B cell (primary cell): ENCODE results near the gene ID1. TPM values are rescaled to one million over a fixed set of nuclear protein-coding genes. Genes with fewer than 3 reads are reported as not detected.

Experiments
- ATAC-seq: fragments of 200-7000 bp; cut with Tn5 transposase; one replicate; pipeline ENCODE4 v1.10.0; 2021; ENCODE audit warnings: low read depth, mild to moderate bottlenecking, moderate number of reproducible peaks, moderate library complexity
- CTCF ChIA-PET: fragments of 350-600 bp; sonication (Branson Sonifier 250); formaldehyde crosslinking; loops from one replicate; lab custom pipeline; 2021; ENCODE audit warnings: antibody characterized with exemption, inconsistent platforms; lab: Charles Lee
- POLR2A ChIA-PET: fragments of 350-600 bp; sonication (Branson Sonifier 250); formaldehyde crosslinking; loops from one replicate; lab custom pipeline; 2021; ENCODE audit warnings: antibody characterized with exemption; lab: Charles Lee
- DNase-seq: peaks from one replicate; pipeline ENCODE4 v3.0.0; 2013
- H2AFZ ChIP-seq: 2 replicates; pipeline ENCODE4 v1.6.1; 2012; ENCODE audit warnings: mild to moderate bottlenecking, low read depth, low read length; ENCODE audit not compliant: insufficient read depth, poor library complexity, severe bottlenecking
- H3K27ac ChIP-seq, 2 donors: 1 replicate in 1 of 2; 2 replicates in 1 of 2; pipeline ENCODE4 v1.5.1; 2012 to 2013; ENCODE audit warnings: low read length in 2 of 2, mild to moderate bottlenecking in 2 of 2, moderate library complexity in 1 of 2
- H3K27me3 ChIP-seq, 4 experiments: fragments of 200-600 bp in 1 of 4; sonication (generic) in 1 of 4; replicated peaks in 1 of 4; 1 replicate in 2 of 4; 2 replicates in 2 of 4; pipeline versions ENCODE4 v1.6.1 to v1.7.0; 2013 to 2016; ENCODE audit warnings: low read length in 3 of 4, mild to moderate bottlenecking in 2 of 4, mixed read lengths in 1 of 4, moderate library complexity in 1 of 4; ENCODE audit not compliant: insufficient read depth in 4 of 4, control insufficient read depth in 3 of 4; ENCODE audit errors: control extremely low read depth in 1 of 4
- H3K36me3 ChIP-seq, 2 experiments: replicated peaks in 1 of 2; 1 replicate in 1 of 2; 2 replicates in 1 of 2; pipeline versions ENCODE4 v1.6.1 to v1.7.1; 2013; ENCODE audit warnings: low read length in 1 of 2; ENCODE audit not compliant: insufficient read depth in 2 of 2, control insufficient read depth in 1 of 2; ENCODE audit errors: control extremely low read depth in 1 of 2, extremely low read depth in 1 of 2
- H3K4me1 ChIP-seq, 2 donors: fragments of 200-600 bp in 1 of 2; sonication (generic) in 1 of 2; 1 replicate in 1 of 2; 2 replicates in 1 of 2; pipeline versions ENCODE4 v1.5.1 to v1.6.1; 2013 to 2017; ENCODE audit warnings: low read length in 2 of 2; ENCODE audit not compliant: control insufficient read depth in 2 of 2, insufficient read depth in 2 of 2
- H3K4me2 ChIP-seq: replicated peaks from 2 replicates; pipeline ENCODE3; 2012; ENCODE audit warnings: mild to moderate bottlenecking, low read depth, low read length; ENCODE audit not compliant: poor library complexity, severe bottlenecking
- H3K4me3 ChIP-seq, 5 experiments: fragments of 200-600 bp in 1 of 5; sonication (generic) in 1 of 5; 1 replicate in 3 of 5; 2 replicates in 2 of 5; pipeline versions ENCODE4 v1.5.1 to v1.7.0; 2011 to 2016; ENCODE audit warnings: low read length in 4 of 5, mild to moderate bottlenecking in 4 of 5, low read depth in 2 of 5, control low read depth in 1 of 5, moderate library complexity in 1 of 5; ENCODE audit not compliant: insufficient read depth in 1 of 5; ENCODE audit errors: control extremely low read depth in 1 of 5, extremely low read depth in 1 of 5
- H3K79me2 ChIP-seq: fragments of 200-600 bp; sonication (generic); one replicate; pipeline ENCODE4 v1.6.0; 2016; ENCODE audit warnings: low read length; ENCODE audit not compliant: control insufficient read depth, insufficient read depth
- H3K9ac ChIP-seq: fragments of 200-600 bp; sonication (generic); 2 replicates; pipeline ENCODE4 v1.6.1; 2017; ENCODE audit warnings: mild to moderate bottlenecking, low read length, moderate library complexity
- H3K9me3 ChIP-seq, 3 donors: one replicate each; pipeline versions ENCODE4 v1.6.1 to v1.7.1; 2013; ENCODE audit warnings: low read length in 2 of 3; ENCODE audit not compliant: control insufficient read depth in 2 of 3, insufficient read depth in 1 of 3; ENCODE audit errors: control extremely low read depth in 1 of 3
- H4K20me1 ChIP-seq: 2 replicates; pipeline ENCODE4 v1.6.0; 2012; ENCODE audit warnings: mild to moderate bottlenecking, low read length; ENCODE audit not compliant: insufficient read depth, control insufficient read depth, poor library complexity, severe bottlenecking
- H3K27ac Mint-ChIP-seq: one replicate; pipeline ENCODE4 v1.8.0; 2021; ENCODE audit warnings: mixed read lengths
- H3K27me3 Mint-ChIP-seq: one replicate; pipeline ENCODE4 v1.8.0; 2021; ENCODE audit warnings: mixed read lengths
- H3K4me1 Mint-ChIP-seq: one replicate; pipeline ENCODE4 v1.8.0; 2021; ENCODE audit warnings: mixed read lengths
- H3K4me3 Mint-ChIP-seq: one replicate; pipeline ENCODE4 v1.8.0; 2021; ENCODE audit warnings: mixed read lengths
- H3K9me3 Mint-ChIP-seq: one replicate; pipeline ENCODE4 v1.8.0; 2022; ENCODE audit warnings: mixed read lengths; ENCODE audit not compliant: insufficient read depth
- CTCF ChIP-seq: fragments of 200-600 bp; IDR thresholded peaks from one replicate; pipeline ENCODE4 v1.8.0; 2022; ENCODE audit warnings: antibody characterized with exemption, mild to moderate bottlenecking
- EZH2 ChIP-seq: IDR thresholded peaks from 2 replicates; pipeline ENCODE4 v1.6.1; 2012; ENCODE audit warnings: borderline replicate concordance, low read depth, mild to moderate bottlenecking, moderate library complexity, low read length; ENCODE audit not compliant: insufficient read depth, poor library complexity, severe bottlenecking
- WGBS: methylation state at CpG from one replicate; pipeline ENCODE4 v1.1.5; 2013; ENCODE audit warnings: missing lambda C conversion rate; ENCODE audit not compliant: insufficient coverage; 5-methylcytosine and 5-hydroxymethylcytosine counted together
- intact Hi-C: fragments of 100-400 bp; cut with micrococcal nuclease; formaldehyde crosslinking; loops from one replicate; pipeline ENCODE4 v1.10.0; 2022
- polyA plus RNA-seq: library from polyadenylated mRNA; depleted of rRNA; stranded (reverse); fragments of >200 nt; gene quantifications from 2 replicates; pipeline ENCODE4 v1.2.3, GENCODE V29; 2012
- total RNA-seq, 2 donors: library from RNA; stranded (reverse); fragments of 120-200 nt in 1 of 2; gene quantifications; 1 replicate in 1 of 2; 2 replicates in 1 of 2; pipeline versions ENCODE4 v1.2.3 to v1.2.4, GENCODE V29; 2013 to 2022

Gene ID1
- total and polyA plus RNA-seq, 2 donors (not counting 1 experiment from before 2014, with no cell fraction given), result 4.4 to 68.2 TPM

GRCh38 chr20:31604567-31605030 lies 490 bp upstream of the ID1 start:
- H3K4me3 ChIP-seq, result peak overlapping the region; percentile 50 to 79 (median 66)
- peak overlapping the region; percentile 96 for H3K4me3 Mint-ChIP-seq
- H3K9me3 ChIP-seq, result peaks cover 0 to 4% (median 0%) of the 10 kb centered on the region in 3 donors

More at GRCh38 chr20:31604567-31605030, 490 bp upstream of the ID1 start:
- Histone ChIP-seq H3K79me2 (no peaks in the 10 kb centered on the region), H3K9ac (peak overlapping the region; percentile 78), H3K27ac (no peak overlapping the region), H2AFZ (peak overlapping the region; percentile 76), H3K4me2 (peak overlapping the region; percentile 94), H3K27me3 (peaks cover 0 to 63% (median 35%) of the 10 kb centered on the region in 4 experiments), H3K36me3 (no peaks in the 10 kb centered on the region), H4K20me1 (no peaks in the 10 kb centered on the region), H3K4me1 (peaks cover 24 to 26% of the 10 kb centered on the region in 2 donors)
- ChIA-PET POLR2A (interaction anchor here (0.5 to 1.8 kb wide), 5 partner anchors 8 to 79 kb away, joined by 3 to 11 read pairs (median 6); no protein-coding TSS in a partner anchor), CTCF (interaction anchor here (1.3 to 4.8 kb wide), 9 partner anchors 8 to 119 kb away, joined by 5 to 55 read pairs (median 22); no protein-coding TSS in a partner anchor)
- H3K9me3 Mint-ChIP-seq, result no peaks in the 10 kb centered on the region
- peaks cover 29% of the 10 kb centered on the region for H3K4me1 Mint-ChIP-seq
- TF ChIP-seq CTCF (no peak), EZH2 (no peak)
- ATAC-seq (no peak), DNase-seq (no peak)
- WGBS, result 0% methylated on average over 11 of the region's 14 CpGs
- H3K27me3 Mint-ChIP-seq, result peaks cover 41% of the 10 kb centered on the region
- intact Hi-C loops, result loop anchor here (1.0 to 2.0 kb wide), 5 partner anchors 9 to 118 kb away; partner anchors contain the start of genes BCL2L1 and HM13
- H3K27ac Mint-ChIP-seq, result peak overlapping the region; percentile 74
